OCI-LY7 (cell line): Measurements from ENCODE around the gene C17orf113.

Source experiments
- EZH2phosphoT487 ChIP-seq: fragments of 200-600 bp; sonication (generic); IDR thresholded peaks from 2 replicates; pipeline ENCODE4 v1.6.1; 2018; ENCODE audit warnings: low read depth, borderline replicate concordance, mild to moderate bottlenecking, mixed run types, antibody characterized with exemption, low read length, moderate library complexity, mixed read lengths
- TF ChIP-seq, protein P1 (sequence below): fragments of 200-600 bp; sonication (generic); conservative IDR thresholded peaks from 2 replicates; pipeline ENCODE4 v1.5.1; 2014; ENCODE audit warnings: mild to moderate bottlenecking, antibody characterized with exemption, low read length, moderate library complexity, mixed read lengths

DNA sequence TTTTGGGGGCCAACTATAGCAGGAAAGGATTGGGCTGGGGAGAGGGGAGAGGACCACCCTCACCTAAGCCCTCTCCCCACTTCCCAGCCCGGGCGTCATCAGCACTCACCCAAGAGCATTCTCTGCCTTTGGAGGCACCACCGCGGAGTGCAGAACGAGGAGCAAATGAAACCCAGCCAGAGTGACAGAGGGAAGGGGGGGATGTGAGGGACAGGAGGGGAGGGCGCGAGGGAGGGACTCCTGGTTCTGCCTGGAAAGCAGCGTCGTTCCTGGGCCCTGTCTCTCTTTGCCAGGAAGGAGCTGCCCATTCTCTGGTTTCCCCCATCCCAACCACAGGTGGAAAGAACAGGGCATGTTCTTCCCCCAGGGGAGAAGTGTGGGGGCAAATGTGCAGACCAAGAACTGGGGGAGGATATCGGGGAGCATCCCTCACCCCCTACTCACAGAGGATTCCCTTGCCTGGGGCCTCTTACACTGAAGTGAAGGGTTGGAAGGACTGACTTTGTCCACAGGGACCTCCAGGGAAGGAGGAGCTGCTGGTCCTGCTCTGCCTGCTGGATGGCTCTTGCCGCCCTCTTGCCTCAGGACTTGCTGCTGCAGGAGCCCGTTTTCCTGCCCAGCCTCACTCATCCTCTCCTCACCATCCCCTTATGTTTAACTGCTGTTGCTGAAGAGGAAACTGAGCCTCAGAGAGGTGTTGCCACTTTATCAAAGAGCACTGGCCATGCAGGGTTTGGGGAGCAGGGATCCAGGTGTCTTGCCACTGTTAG lies 3.5 kb upstream of the C17orf113 start:
- TF ChIP-seq, protein P1, sequence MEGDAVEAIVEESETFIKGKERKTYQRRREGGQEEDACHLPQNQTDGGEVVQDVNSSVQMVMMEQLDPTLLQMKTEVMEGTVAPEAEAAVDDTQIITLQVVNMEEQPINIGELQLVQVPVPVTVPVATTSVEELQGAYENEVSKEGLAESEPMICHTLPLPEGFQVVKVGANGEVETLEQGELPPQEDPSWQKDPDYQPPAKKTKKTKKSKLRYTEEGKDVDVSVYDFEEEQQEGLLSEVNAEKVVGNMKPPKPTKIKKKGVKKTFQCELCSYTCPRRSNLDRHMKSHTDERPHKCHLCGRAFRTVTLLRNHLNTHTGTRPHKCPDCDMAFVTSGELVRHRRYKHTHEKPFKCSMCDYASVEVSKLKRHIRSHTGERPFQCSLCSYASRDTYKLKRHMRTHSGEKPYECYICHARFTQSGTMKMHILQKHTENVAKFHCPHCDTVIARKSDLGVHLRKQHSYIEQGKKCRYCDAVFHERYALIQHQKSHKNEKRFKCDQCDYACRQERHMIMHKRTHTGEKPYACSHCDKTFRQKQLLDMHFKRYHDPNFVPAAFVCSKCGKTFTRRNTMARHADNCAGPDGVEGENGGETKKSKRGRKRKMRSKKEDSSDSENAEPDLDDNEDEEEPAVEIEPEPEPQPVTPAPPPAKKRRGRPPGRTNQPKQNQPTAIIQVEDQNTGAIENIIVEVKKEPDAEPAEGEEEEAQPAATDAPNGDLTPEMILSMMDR = no peak
- TF ChIP-seq EZH2phosphoT487 = no peak
